GM10266 (cell line): ENCODE results near the gene ADAMTS4.

Experiments
- DNase-seq: peaks from one replicate; pipeline ENCODE4 v3.0.0; 2012; ENCODE audit errors: extremely low spot score
- CTCF ChIP-seq: IDR thresholded peaks from 2 replicates; pipeline ENCODE4 v1.5.1; 2012; ENCODE audit warnings: mild to moderate bottlenecking, low read depth; ENCODE audit not compliant: control insufficient read depth, insufficient read depth; ENCODE audit errors: missing control alignments

Gene ADAMTS4

GRCh38 chr1:161153682-161154337 is 45.0 kb downstream of the ADAMTS4 start, which contains the start of gene UFC1:
Gene UFC1, plus strand, starts transcription at chr1:161153978. Its CDS starts 20 bp downstream, at chr1:161153998.
- peak; percentile 89 for DNase-seq
- no peak for TF ChIP-seq CTCF

GRCh38 chr1:161153176-161153575 is 45.7 kb downstream of the ADAMTS4 start:
- TF ChIP-seq CTCF = no peak
- DNase-seq = no peak

- no peak for DNase-seq
- TF ChIP-seq CTCF = no peak
Observed at GRCh38 chr1:161145832-161146231, 53.0 kb downstream of the ADAMTS4 start.

GRCh38 chr1:161140755-161141400 is 58.0 kb downstream of the ADAMTS4 start:
- DNase-seq = no peak
- no peak for TF ChIP-seq CTCF

- peak; percentile 68 for DNase-seq
- peak; percentile 25 for TF ChIP-seq CTCF
Observed at GRCh38 chr1:161139766-161140165, 59.1 kb downstream of the ADAMTS4 start.

GRCh38 chr1:161138431-161138830 is 60.4 kb downstream of the ADAMTS4 start:
- no peak for TF ChIP-seq CTCF
- no peak for DNase-seq

GRCh38 chr1:161137881-161138280 is 61.0 kb downstream of the ADAMTS4 start:
- DNase-seq = no peak

More at GRCh38 chr1:161137881-161138280, 61.0 kb downstream of the ADAMTS4 start:
- TF ChIP-seq CTCF = no peak
